Prostate gland (tissue), 2 donors: Measurements from ENCODE around the gene GPR55. TPM values are rescaled to one million over a fixed set of nuclear protein-coding genes. Genes with fewer than 3 reads are reported as not detected.

Source experiments
- DNase-seq: peaks from one replicate; pipeline ENCODE4 v3.0.0-alpha.2; 2019; ENCODE audit warnings: low spot score
- H3K27ac ChIP-seq, 2 donors: fragments of 200-600 bp; sonication (generic); 2 replicates each; pipeline ENCODE4 v1.5.1; 2017 to 2019
- H3K27me3 ChIP-seq: fragments of 200-600 bp; sonication (generic); replicated peaks from 2 replicates; pipeline ENCODE4 v1.5.1; 2019; ENCODE audit not compliant: insufficient read depth
- H3K36me3 ChIP-seq, 2 donors: fragments of 200-600 bp; sonication (generic); 1 replicate in 1 of 2; 2 replicates in 1 of 2; pipeline versions ENCODE4 v1.5.1 to v1.8.1; 2017 to 2019
- H3K4me1 ChIP-seq: fragments of 200-600 bp; sonication (generic); replicated peaks from 2 replicates; pipeline ENCODE4 v1.5.1; 2019
- H3K4me3 ChIP-seq, 2 donors: fragments of 200-600 bp; sonication (generic); 2 replicates each; pipeline ENCODE4 v1.5.1; 2017 to 2019
- H3K9me3 ChIP-seq: fragments of 200-600 bp; sonication (generic); 2 replicates; pipeline ENCODE4 v1.5.1; 2017
- POLR2A ChIP-seq: fragments of 450-650 bp; IDR thresholded peaks from one replicate; pipeline ENCODE4 v1.6.1; 2016; ENCODE audit warnings: antibody characterized with exemption, mild to moderate bottlenecking
- POLR2AphosphoS5 ChIP-seq: sonication (generic); formaldehyde crosslinking; IDR thresholded peaks from one replicate; pipeline ENCODE4 v1.6.1; 2017; ENCODE audit warnings: antibody characterized with exemption
- WGBS: methylation state at CpG from one replicate; pipeline ENCODE4 v1.1.5; 2018; 5-methylcytosine and 5-hydroxymethylcytosine counted together
- intact Hi-C: fragments of 100-400 bp; cut with DNase I; formaldehyde crosslinking; loops from one replicate; pipeline ENCODE4 v1.14.2; 2022
- total RNA-seq, 2 donors: library from RNA; depleted of rRNA; stranded (reverse); fragments of >200 nt; gene quantifications; one replicate each; pipeline ENCODE4 v1.1.0, GENCODE V29; 2016
- TF ChIP-seq, protein P1 (sequence below), 4 experiments: fragments of 200-600 bp in 2 of 4; fragments of 450-650 bp in 2 of 4; sonication (generic) in 2 of 4; IDR thresholded peaks; 1 replicate in 3 of 4; 2 replicates in 1 of 4; pipeline ENCODE4 v1.5.1; 2016 to 2019; ENCODE audit warnings: antibody characterized with exemption in 4 of 4, mild to moderate bottlenecking in 2 of 4, moderate library complexity in 2 of 4

Gene GPR55
- total RNA-seq, 2 donors from 2014 or later: 0.77 to 3.0 TPM

DNA sequence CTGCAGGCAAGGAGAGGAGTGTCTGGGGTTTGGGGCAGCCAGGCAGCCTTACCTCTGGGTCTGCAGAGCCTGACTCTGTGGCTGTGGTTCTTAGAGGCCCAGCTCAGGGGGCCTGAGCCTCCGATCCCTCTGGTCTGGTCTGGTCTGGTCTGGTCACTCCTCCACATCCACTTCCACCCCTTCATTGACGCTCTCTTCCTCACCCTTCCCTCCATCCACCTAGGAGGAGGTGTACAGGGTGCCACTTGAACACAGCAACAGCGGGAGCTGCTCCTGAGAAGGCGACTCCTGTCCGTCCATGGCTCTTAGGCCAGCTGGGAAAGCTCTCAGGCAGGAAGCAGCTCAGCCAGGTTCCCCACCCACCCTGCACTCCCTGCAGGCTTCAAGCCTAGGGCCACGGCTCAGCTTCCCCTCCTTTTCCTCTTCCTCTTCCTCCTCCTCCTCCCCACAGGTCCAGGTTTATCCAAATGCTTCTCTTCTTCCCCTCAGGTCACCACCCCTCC lies 16.9 kb downstream of the GPR55 start:
- Histone ChIP-seq H3K27me3 (no peaks in the 10 kb centered on the region), H3K9me3 (no peaks in the 10 kb centered on the region), H3K36me3 (no peaks in the 10 kb centered on the region), H3K4me3 (no peak overlapping the region), H3K4me1 (no peaks in the 10 kb centered on the region), H3K27ac (no peak overlapping the region)
- DNase-seq: no peak
- TF ChIP-seq, protein P1, sequence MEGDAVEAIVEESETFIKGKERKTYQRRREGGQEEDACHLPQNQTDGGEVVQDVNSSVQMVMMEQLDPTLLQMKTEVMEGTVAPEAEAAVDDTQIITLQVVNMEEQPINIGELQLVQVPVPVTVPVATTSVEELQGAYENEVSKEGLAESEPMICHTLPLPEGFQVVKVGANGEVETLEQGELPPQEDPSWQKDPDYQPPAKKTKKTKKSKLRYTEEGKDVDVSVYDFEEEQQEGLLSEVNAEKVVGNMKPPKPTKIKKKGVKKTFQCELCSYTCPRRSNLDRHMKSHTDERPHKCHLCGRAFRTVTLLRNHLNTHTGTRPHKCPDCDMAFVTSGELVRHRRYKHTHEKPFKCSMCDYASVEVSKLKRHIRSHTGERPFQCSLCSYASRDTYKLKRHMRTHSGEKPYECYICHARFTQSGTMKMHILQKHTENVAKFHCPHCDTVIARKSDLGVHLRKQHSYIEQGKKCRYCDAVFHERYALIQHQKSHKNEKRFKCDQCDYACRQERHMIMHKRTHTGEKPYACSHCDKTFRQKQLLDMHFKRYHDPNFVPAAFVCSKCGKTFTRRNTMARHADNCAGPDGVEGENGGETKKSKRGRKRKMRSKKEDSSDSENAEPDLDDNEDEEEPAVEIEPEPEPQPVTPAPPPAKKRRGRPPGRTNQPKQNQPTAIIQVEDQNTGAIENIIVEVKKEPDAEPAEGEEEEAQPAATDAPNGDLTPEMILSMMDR (IDR thresholded peaks at IDR 0.05): no peak
- TF ChIP-seq POLR2A (no peak), POLR2AphosphoS5 (no peak)
- WGBS: 72% methylated on average over 6 of the region's 6 CpGs
- intact Hi-C loops: no loop called here

DNA sequence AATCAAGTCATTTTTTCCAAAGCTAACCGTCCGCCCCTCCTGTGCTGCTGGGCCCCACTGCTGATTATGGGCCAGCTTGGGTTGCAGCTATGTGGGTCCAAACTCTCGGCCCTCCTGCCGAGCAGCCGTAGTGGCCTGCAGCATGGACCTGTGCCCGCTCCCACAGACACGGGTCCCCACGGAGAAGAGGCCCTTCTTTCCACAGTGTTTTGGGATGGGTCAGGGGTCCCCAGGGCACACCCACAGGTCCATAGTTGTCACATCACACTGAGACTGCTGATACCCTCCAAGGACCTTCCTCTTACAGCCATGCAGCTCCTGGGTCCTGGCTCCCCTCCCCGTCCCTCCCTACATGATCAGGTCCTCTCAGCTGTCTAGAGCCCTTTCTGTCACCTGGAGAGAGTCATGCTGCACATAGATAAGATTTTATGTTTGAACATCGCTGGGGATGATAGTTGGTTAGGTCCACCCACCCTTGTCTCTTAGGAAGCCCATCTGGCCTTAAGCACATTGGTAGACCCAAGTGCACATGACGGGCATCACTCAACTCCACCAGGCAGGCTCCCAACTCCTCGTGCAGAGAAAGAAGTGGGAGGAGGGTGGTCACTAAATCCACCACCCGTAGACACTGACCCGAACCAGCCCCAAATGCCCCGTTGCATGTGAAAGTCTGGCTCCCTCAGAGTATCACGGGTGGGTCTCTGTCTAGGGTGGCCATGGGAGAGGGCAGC lies 17.5 kb downstream of the GPR55 start:
- DNase-seq: no peak
- H3K36me3 ChIP-seq: no peaks in the 10 kb centered on the region
- no peak overlapping the region for H3K27ac ChIP-seq
- no peak overlapping the region for H3K4me3 ChIP-seq
- TF ChIP-seq POLR2A (no peak), POLR2AphosphoS5 (no peak)
- TF ChIP-seq, protein P1 (IDR thresholded peaks at IDR 0.05): no peak
- WGBS: 95% methylated on average over 16 of the region's 16 CpGs
- no peaks in the 10 kb centered on the region for H3K27me3 ChIP-seq
- H3K4me1 ChIP-seq: no peaks in the 10 kb centered on the region
- H3K9me3 ChIP-seq: no peaks in the 10 kb centered on the region
- intact Hi-C loops: no loop called here

DNA sequence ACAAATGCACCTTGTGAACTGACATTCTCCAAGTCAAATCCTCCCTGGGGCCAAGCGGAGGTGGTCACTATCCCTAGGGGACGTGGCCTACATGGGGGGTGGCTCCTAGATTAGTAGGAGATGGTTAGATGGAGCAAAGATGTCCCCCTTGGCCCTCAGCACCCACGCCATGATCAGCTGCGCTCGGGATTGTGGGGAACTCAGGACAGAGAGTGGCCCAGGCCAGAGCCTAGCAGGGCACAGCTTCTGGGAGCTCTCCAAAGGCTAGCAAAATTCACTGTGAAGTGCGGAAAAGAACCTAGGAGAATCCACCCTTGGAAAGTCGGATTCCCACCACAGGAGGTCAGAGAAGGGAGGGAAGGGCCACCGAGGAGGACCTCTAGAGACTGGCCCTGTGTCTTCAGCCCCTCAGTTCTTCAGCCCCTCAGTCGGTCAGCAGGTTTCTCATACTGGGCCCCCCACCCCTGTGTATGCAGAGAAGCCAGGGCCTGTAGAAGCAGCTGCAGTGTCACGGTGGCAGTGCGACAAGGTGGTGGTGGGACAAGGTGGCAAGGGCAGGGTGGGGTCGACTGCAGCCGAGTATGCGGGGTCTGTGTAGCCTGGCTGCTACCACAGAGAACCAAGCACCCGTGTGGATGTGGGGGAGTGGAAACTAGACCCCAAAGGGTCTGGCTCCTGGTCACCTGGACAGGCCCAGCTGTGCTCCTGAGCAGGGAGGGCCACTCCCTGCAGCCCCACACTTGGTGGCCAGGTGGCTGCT lies 18.4 kb downstream of the GPR55 start:
- H3K4me3 ChIP-seq: no peak overlapping the region
- no peaks in the 10 kb centered on the region for H3K9me3 ChIP-seq
- no peak for DNase-seq
- H3K36me3 ChIP-seq: no peaks in the 10 kb centered on the region
- no peak for TF ChIP-seq POLR2AphosphoS5
- TF ChIP-seq, protein P1 (IDR thresholded peaks at IDR 0.05): no peak
- no peak for TF ChIP-seq POLR2A
- H3K27ac ChIP-seq: no peak overlapping the region
- intact Hi-C loops: no loop called here
- WGBS: 95% methylated on average over 15 of the region's 15 CpGs
- no peaks in the 10 kb centered on the region for H3K27me3 ChIP-seq
- H3K4me1 ChIP-seq: no peaks in the 10 kb centered on the region

DNA sequence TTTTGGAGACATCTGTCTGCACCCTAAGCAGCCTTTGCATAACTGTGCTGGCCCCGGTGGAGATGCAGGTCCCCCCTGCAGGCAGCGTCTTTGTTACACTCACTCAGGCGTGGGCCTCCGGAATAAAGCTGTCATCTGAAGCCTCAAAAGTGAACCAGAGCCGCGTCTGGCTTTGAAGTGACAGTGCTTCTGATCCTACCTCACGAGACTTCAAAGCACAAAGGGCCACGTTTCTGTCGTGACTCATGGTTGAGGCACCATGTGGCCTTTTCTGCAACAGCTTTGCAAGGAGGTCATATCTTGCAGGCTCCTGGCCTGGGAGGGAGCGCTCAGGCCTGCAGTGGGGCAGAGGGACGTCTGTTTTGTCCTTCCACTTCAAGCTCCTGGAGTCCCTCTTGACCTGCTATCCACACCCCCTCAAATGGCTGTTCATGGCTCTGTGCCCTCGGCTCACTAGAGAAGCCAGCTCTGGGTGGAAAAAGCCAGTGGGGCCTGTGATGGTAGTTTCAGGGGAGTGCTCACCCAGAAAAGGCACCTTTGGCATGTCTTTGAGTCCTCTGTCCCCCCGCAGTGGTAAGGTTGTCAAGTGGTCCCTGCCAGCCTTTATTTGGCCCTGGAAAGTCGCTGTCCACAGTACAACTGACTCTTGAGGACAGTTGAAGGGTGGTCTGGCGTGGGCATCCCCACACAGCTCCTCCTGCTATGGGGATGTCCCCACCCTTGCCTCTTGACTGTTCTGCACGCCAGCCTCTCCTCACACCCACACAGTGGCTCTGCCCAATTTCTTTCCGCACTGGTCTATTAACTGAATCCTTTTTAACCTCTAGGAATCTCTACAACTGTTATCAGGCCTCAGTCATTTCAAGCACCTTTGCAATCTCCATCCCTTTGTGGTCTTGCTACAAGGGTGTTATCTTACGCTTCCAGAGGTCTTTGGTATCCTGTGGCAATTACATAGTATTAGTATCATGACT lies 19.3 kb downstream of the GPR55 start:
- no peaks in the 10 kb centered on the region for H3K36me3 ChIP-seq
- intact Hi-C loops: no loop called here
- H3K27ac ChIP-seq: no peak overlapping the region
- H3K4me1 ChIP-seq: no peaks in the 10 kb centered on the region
- DNase-seq: no peak
- H3K9me3 ChIP-seq: no peaks in the 10 kb centered on the region
- 70% methylated on average over 18 of the region's 18 CpGs for WGBS
- H3K27me3 ChIP-seq: no peaks in the 10 kb centered on the region
- TF ChIP-seq POLR2AphosphoS5 (no peak), POLR2A (no peak)
- TF ChIP-seq, protein P1 (IDR thresholded peaks at IDR 0.05): no peak
- no peak overlapping the region for H3K4me3 ChIP-seq
